Stimulated activated CD4-positive, alpha-beta T cell treated with anti-CD3 and anti-CD28 coated beads, TNF-alpha, amount 100 ng/mL, for 48 hours (primary cell): ENCODE data around the gene IDI1.
"Not testable (repeated sequence)": the region's sequence is repeated elsewhere in the genome, so short reads cannot be mapped to it uniquely, and the experiment has no call there.

ENCODE experiments used
- DNase-seq, 3 donors: peaks; one replicate each; pipeline ENCODE4 v3.0.0-alpha.2; 2020; ENCODE audit warnings: low read depth in 3 of 3

Gene IDI1

GRCh38 chr10:1048732-1049424, at the start of gene IDI1:
IDI1 (minus strand) TSS chr10:1049119; CDS start chr10:1049003, 116 bp downstream.
- DNase-seq = peak; percentile 92 to 95 (median 92)

- DNase-seq = no peak
Measured at GRCh38 chr10:1097436-1097835, 48.5 kb upstream of the IDI1 start.

GRCh38 chr10:1096287-1096889, 47.5 kb upstream of the IDI1 start:
- DNase-seq = no peak

DNA sequence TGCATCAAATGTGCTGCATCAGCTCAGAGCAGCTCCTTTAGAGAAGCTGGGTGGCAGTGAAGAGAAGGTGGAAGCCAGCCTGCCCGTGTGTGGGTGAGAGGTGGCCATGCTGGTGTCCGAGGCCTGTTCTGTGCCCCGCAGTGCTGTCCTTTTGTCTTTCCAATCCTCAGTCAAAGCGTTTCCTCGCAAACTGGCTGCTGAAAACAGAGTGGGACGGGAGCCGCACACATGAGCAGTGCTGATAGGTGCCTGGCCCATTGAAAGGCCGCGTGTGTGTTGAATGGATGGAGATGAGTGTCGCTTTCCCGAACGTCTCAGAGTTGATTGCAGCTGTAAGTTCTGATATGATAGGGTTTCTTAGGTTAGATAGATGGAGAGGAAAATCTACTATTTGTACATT, 46.6 kb upstream of the IDI1 start:
- no peak for DNase-seq

GRCh38 chr10:1094112-1095057, 45.5 kb upstream of the IDI1 start:
- DNase-seq = peak; percentile 57 to 75 (median 61)

- DNase-seq = no peak
Measured at GRCh38 chr10:1093696-1094095, 44.8 kb upstream of the IDI1 start.

DNA sequence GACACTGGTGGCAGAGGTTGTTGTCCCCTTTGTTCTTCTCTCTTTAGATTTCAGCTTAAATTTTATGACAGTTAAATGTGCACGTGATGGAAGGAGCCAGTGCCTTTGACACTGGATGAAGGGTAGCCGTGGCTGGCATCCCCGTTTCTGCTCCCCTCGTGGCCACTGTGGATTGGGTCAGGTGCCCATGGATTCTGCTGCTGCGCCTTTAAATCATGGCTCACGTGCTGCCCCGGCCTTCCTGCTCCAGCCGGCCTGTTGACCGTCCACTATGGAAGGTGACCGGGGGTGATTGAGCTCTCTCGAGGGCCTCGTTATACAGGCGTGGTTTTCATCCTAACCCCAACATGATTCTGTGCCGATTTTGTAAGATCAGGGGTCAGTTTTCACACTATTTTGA, 41.8 kb upstream of the IDI1 start:
- DNase-seq = no peak

DNA sequence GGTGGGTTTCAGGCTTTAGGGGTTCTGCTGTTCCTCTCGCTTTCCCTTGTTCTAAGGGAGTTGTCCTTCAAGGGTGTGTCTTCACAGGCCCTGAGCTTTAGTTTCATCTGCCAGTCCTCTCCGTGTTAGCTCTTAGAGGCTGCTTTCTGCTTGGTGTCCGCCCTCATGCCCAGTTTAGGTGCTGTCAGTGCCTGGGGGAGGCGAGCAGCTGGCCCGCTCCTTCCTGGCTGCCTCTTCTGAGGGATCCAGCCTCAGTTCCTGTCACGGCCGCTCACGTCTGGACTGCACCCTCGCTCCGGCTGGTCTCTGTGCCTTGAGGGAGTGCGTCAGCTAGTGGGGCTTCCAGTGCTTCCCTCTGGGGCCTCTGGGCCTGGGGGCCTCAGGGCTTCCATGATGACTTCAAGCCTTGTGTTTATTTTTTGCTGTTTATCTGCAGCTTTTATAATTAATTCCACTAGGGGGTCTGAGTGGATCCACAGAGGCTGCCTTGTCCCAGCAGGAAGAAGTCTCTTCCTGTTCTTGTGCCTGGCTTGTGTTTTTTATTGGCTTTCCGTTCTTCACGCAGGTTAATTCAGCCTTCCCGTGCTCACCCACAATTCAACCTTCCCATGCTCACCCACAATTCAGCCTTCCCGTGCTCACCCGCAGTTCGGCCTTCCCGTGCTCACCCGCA, 40.2 kb upstream of the IDI1 start:
- DNase-seq = no peak

DNA sequence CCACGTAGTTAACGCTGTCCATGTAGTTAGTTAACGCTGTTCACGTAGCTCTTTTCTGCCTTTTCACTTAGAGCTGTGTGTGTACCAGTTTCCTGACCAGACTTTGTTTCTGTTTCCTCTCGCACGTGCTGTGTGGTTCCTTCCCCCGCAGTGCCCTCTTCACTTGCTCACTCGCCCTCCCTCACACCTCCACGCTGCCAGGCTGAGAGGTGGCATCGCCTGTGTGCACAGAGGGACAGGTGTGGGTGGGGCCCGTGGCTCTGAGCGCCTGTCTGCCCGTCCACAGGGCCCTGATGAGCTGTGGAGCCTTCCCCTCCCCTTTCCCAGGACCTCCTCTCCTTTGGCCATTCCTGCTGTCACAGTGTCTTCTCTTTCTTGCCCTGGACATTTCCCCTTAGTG, 37.9 kb upstream of the IDI1 start:
- DNase-seq = no peak

GRCh38 chr10:1085258-1085657, 36.3 kb upstream of the IDI1 start:
- no peak for DNase-seq

DNA sequence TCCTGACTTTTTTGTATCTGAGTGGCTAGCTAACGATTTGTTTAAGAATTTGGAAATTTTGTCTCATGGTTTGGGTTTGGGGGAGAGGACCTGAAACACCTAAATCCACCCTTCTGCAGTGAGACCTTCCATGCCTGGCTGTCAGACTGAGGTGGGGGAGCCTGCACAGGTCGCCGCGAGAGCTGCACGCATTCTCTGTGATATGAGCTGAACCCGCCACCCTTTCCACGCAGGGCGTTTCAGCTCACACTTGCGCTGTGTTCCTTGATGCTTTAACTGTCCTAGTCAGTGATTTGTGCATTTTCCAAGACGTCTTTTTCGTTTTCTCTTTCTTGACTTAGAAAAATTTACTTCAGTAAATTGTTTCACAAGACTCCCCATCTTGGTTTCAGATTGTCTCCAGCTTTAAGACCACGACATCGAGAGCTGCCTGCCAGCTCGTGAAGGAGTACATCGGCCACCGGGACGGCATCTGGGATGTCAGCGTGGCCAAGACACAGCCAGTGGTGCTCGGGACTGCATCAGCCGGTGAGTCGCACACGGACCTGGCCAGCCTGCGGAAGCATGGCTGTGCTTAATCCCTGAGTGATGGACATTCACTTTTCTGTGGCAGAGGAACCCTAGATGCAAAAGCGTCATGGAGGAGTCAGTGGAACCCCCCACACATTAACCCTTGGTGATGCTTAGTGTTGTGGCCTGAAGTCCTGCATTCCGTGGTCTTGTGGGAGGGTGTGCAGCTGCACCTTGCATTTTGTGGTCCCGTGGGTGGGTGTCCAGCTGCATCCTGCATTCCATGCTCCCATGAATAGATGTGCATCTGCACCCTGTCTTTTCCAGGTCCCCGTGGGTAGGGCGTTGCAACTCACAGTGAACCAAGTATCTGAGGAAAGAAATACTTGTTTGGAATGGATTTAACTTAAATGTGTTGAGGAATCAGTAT, 35.4 kb upstream of the IDI1 start:
- no peak for DNase-seq

DNA sequence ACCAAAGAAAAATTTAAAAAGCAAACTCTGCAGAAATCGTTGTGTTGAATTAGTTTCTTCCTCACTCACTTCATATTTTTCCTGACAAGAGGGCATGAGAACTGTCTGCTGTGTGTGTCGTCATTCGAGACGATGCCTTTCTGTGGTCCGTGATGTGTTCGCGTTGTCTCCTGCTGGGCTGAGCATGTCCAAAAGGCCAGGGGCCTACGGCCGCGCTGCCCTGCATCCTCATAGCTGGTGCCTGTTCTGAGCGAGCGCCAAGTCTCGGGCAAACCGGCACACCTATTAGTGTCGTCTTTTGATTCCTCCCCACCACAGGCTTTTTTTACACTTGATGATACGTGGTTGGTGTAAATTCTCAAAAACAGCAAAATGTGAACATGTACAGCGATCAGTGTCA, 34.7 kb upstream of the IDI1 start:
- no peak for DNase-seq

DNA sequence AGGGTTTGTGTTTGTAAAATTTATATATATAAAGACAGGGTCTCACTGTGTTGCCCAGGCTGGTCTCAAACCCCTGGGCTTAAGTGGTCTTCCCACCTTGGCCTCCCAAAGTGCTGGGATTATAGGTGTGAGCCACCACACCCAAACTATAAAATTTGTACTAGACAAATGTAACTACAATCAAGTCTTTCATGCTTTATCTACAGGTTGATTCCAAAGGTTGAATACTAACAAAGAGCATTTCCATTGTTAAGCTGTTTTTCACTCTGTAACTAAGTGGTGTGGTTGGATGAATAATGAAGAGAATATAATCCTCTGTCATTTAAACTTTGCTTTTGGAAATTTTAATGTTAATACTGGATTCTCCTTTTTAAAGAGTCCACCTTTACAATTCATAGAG, 29.7 kb upstream of the IDI1 start:
- no peak for DNase-seq

DNA sequence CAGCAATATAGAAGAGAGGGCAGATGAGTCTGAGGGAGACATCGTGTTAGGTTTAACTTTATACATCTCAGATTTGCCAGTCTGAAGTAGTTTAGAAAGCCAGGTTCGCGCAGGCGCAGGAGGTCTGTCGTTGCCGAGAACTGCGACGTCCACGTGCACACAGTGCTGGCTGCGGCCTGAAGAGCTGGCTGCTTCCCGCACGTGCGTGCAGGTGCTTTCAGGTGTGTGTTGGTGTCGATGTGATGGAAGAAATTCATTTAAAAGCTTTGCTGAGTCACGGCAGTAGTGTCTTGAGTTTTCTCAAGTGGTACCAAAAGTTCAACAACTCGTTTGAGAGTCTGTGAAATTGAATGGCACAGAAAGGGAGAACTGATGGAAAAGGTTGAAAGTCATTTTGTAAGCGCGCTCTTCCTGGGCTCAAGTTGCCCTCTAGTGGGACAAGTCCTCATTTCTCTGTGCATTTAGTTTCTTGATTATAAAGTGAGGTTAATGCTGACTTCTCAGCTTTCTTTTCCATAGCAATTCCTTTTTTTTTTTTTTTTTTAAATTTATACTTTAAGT, 25.9 kb upstream of the IDI1 start:
- no peak for DNase-seq

GRCh38 chr10:1074052-1074747, 25.3 kb upstream of the IDI1 start:
- DNase-seq = no peak

DNA sequence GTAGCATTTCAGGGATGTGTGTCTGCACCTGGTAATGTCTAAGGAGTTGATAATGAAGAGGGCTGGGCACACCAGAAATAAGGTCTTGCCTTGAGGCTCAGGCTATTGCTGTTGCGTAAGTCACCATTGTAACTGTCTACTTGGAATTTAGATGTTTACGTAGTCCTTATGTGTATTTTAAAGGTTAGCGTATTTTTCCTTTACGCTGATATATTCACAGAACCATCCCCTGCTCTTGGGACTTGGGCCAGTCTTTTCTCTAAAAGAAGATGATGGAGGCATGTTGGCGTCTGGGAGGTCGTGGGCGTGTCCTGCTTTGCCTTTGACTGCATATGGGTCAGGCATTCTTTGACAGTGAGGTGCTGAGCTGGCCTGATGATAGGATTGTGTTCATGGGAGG, 22.0 kb upstream of the IDI1 start:
- DNase-seq = no peak

DNA sequence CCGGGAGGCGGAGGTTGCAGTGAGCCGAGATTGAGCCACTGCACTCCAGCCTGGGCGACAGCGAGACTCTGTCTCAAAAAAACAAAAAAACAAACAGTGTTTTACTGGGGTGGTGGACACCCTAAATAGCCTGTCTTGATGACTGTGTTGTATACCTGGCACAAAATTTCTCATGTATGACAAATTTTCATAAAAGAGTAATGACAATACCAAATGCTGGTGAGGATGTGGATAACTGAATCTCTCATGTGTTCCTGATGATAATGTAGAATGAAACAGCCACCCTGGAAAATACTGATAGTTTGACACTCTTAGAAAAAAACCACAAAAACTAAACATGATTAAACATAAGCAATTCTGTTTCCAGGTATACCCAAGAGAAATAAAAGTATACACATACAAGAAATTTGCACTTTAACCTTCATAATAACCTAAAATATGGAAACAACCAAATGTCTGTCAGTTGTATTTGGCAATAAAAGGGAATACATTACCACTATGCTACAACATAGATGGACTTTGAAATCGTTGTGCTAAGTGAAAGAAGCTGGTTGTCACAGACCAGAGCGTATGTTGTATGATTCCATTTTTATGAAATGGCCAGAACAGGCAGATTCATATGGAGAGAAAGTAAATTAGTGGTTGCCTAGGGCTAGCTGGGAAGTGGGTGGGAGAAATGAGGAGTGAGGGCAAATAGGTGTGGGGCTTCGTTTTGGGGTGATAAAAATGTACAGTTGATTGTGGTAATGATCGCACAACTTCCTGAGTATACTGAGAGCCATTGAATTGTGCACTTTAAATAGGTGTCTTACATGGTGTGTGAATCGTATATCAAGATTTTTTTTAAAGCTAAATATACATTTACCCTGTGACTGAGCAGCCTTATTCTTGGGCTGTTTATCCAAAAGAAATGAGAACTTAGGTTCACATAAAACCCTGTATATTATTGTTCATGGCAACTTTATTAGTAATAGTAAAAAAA, 19.8 kb upstream of the IDI1 start:
- no peak for DNase-seq

GRCh38 chr10:1066734-1067133, 17.8 kb upstream of the IDI1 start:
- not testable (repeated sequence) for DNase-seq

DNA sequence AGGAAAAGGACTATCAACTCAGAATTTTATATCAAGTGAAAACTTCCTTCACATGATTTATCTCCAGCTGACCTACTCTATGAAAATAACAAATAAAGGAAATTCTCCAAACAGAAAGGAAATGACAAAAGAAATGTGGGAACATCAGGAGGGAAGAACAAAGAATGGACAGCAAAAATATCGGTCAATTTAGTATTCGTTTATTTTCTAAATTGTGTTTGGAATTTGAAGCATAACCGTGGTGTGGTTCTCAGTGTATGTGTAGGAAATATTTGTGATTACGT, 16.0 kb upstream of the IDI1 start:
- no peak for DNase-seq
